GF-D8 (cell line): ENCODE data around the gene LAP3.

Experiments used
- DNase-seq: peaks from one replicate; lab custom pipeline; 2025; lab: John Stamatoyannopoulos, UW

The LAP3 gene

DNA sequence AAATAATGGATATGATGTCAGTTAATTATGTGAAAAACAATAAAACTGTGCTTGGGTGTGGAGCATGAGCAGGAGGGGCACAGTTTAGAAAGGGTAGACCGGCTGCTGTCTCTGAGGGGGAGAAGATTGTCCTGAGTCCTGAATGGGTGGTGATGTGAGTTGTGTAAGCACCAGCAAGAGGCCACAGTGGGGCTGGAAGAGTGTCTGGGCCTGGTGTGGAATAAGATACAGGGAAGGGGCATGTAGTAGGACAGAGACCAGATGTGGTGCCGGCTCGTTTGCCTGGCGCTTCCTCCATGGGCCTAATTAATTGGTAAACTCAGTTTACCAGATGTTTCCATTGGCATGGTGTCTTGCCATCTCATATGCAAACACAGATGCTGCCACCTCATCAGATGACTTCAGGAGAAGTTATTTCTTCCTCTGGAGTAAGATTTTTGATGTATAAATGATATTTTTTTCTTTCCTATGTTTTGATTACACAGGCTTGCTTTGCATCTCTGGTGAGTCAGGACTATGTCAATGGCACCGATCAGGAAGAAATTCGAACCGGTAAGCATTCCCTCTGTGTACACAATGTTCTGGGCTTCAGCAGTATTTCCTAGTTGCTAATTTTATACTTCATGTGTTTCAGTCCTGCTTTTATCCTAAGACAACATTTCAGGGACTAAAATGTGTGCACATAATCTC lies 42.6 kb downstream of the LAP3 start:
- no peak for DNase-seq

GRCh38 chr4:17623451-17624001 lies 46.5 kb downstream of the LAP3 start:
- no peak for DNase-seq

DNA sequence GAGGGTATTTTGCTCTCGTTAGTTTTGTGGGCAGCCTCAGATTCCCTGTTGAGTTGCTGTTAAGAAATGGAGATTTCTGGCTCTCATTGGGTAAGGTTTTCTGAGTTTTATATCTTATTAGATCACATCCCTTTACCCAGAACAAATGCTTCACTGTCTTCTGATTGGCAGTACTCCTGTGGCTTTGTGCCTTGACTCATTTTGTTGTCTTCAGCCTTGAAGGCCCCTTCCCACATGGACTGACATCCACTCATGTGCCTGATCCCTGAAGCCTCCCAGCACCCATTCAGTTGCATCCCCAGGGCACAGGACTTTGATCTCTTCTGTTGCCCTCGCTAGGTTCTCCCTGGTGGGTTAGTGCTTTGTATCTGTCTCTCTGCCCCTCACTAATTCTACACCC lies 47.8 kb downstream of the LAP3 start:
- no peak for DNase-seq

GRCh38 chr4:17630228-17630627 lies 53.2 kb downstream of the LAP3 start:
- no peak for DNase-seq

- DNase-seq, result no peak
These were observed 56.6 kb downstream of the LAP3 start for GRCh38 chr4:17633600-17633999.

DNA sequence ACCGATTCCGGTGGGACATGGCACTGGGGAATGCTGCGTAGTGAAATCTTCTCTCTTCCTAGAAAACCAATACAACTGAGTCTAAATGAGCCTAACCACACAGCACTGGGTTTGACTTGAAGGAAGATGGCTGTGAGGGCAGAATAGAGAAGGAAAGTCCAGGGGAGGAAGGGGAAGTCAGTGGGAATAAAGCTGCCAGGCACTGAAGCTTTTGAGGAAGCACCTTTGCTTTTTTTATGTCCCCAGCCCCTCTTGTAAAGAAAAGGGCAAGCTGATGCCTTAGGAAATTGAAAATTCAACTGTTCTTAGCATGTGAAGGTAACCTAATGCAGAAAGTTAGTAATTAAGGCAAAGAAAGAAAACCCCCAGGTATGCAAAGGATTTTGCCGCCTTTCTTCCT lies 58.1 kb downstream of the LAP3 start:
- no peak for DNase-seq

DNA sequence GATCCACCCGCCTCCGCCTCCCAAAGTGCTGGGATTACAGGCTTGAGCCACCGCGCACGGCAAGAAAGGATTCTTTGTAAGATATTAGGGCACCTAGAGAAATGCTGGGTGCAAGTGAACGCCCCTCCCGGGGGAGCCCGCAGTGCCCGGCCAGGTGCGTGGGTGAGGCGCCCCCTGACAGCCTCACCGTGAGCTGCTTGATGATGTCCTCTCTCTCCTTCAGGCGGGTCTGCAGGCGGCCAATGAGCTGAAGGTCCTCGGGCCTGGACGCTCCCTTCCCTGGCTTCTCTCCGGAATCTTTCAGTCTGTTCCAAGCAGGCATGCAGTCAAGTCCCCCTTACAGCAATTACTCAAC lies 59.3 kb downstream of the LAP3 start:
- DNase-seq, result no peak

DNA sequence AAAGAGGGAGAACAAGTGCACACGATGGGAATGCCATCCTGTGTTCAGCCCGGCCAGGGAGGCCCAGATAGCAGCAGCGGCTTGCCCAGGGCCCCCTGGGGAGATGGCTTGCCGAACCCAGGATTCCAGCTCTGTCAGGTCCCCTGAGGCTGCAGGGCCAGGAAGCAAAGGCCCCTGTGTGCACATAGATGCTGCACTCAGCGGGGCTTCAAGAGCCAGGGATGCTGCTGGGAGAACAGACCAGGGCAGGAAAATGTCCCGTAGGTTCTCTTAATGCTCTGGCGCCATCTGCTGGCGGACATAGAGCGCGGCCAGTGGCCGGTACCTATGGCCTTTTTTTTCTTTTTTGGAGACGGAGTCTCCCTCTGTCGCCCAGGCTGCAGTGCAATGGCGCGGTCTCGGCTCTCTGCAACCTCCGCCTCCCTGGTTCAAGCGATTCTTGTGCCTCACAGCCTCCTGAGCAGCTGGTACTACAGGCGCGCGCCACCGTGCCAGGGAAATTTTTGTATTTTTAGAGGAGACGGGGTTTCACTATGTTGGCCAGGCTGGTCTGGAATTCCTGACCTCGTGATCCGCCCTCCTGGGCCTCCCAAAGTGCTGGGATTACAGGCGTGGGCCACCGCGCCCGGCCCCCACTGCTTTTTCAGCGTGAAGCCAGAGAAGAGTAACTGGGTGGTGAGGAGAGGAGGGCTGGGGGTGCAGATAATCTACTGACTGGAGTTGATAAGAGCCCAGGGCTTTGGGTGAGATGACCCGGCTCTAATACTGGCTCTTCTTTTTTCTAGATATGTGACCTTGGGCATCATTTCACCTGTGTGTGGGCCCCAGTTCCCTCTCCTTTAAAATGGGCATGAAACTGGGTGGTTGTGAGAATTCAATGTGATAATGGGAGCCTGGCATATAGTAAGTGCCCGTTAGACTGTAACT lies 60.0 kb downstream of the LAP3 start:
- DNase-seq, result peak; percentile 25

DNA sequence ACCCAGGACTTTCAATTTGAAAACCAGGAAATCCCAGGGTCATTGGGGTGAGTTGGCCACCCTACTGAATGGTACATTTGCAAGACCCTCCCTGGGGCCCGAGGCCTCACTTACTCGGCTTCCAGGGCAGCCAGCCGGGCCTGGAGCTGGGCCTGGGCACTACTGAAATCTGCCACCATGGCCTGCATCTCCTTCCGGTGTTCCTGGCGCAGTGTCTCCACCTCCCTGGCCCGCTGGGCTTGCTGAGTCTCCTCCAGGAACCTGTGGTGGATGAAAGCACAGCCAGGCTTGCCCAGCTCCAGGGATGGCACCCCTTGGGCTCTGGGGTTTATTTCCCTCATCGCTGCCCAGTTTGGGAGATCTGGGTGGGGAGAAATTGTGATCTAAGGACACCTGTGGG lies 62.1 kb downstream of the LAP3 start:
- no peak for DNase-seq

DNA sequence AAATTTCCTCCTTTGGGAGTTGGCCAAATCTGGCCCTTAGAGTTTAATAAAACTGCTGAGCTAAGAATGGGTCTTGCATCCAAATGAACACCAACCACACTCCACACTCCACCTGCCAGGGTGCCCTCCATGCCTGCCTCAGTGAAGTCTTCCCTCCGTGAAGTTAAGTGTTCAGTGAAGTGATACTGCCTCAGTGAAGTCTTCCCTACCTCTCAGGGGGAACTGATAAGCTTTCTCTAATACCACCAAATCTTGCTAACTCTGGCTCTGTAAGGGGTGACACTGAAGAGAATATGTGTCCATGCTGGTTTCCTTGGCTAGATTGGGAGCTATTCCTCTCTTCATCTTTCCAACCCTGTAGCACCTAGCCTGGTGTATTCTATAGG lies 65.4 kb downstream of the LAP3 start:
- DNase-seq, result no peak

DNA sequence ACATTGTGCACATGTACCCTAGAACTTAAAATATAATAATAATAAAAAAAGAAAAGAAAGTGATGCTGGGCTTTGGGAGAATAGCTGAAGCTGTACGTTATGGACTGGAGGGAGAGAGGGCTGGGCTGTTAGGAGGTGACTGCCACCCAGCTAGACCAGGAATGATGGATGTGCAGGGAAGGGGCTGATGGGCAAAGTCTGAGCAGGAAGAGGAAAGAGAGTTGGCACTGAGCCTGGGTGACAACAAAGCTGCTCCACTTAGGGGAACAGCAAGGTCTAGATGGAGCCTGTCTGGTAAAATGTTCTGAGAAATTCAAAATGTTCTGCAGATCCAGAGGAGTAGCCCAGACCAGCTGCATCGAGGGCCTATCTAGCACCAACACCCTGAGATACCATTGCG lies 69.7 kb downstream of the LAP3 start:
- DNase-seq, result no peak

- DNase-seq, result no peak
These were observed 70.3 kb downstream of the LAP3 start for GRCh38 chr4:17647176-17647806.

DNA sequence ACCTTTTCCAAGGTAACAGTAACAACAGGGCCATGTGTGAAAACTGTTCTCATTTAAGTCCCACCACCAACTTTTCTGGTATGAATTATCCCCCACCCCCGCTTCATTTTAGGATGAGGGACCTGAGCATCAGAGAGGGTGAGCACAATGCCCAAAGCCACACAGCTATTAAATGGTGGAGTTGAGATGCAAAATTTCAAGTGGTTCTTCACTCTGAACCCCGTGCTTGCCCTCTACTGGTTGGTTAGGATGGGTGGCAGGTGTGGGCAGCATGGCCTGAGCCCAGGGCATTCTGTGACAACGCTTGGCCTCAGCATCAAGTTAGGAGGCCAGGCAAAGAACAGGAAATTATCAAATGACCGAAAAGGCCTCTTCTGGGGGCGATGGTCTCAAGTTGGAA lies 70.9 kb downstream of the LAP3 start:
- no peak for DNase-seq

- no peak for DNase-seq
These were observed 73.4 kb downstream of the LAP3 start for GRCh38 chr4:17650406-17650805.

GRCh38 chr4:17654701-17655100 lies 77.7 kb downstream of the LAP3 start:
- no peak for DNase-seq

DNA sequence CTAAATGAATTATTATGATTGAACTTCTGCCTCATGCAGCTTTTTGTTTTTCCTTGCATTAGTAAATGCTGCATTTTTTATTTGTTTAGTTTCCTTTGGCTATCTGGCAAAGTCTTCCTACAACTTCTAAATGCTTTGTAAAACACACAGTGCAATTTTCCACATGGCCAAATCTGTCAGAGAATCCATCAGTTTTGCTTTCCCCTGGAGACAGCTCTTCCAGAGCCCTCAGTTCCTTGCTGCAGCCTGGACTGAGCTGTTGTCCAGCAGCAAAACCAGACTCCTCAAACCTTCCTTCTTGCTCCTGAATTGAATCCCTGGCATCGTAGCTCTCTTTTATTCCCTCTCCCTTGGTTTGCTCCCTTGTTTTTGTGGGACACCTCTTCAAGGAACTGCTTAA lies 80.1 kb downstream of the LAP3 start:
- DNase-seq, result no peak
